Activated CD4-positive, CD25-positive, alpha-beta regulatory T cell (primary cell): Measurements from ENCODE around the gene TREM1.

Experiments used
- DNase-seq, 4 experiments: peaks; one replicate each; lab custom pipeline; 2025; lab: John Stamatoyannopoulos, UW

Gene TREM1

GRCh38 chr6:41294214-41294872 is 7.9 kb upstream of the TREM1 start:
- DNase-seq, result no peak

- no peak for DNase-seq
Measured at GRCh38 chr6:41291717-41292116, 5.2 kb upstream of the TREM1 start.

GRCh38 chr6:41289815-41290214 is 3.3 kb upstream of the TREM1 start:
- no peak for DNase-seq

- DNase-seq, result no peak
Measured at GRCh38 chr6:41288754-41289129, 2.3 kb upstream of the TREM1 start.

- no peak for DNase-seq
Measured at GRCh38 chr6:41288030-41288753, 1.7 kb upstream of the TREM1 start.

- no peak for DNase-seq
Measured at GRCh38 chr6:41284726-41285125, 1.8 kb downstream of the TREM1 start.

GRCh38 chr6:41283600-41283999 is 2.9 kb downstream of the TREM1 start:
- DNase-seq, result no peak

- no peak for DNase-seq
Measured at GRCh38 chr6:41280381-41281057, 6.0 kb downstream of the TREM1 start.

GRCh38 chr6:41278699-41279405 is 7.6 kb downstream of the TREM1 start:
- DNase-seq, result peak in 3 of 4 experiments; percentile 25 to 42 (median 30)

GRCh38 chr6:41277605-41278004 is 8.9 kb downstream of the TREM1 start:
- DNase-seq, result no peak

GRCh38 chr6:41275489-41275888 is 11.0 kb downstream of the TREM1 start:
- DNase-seq, result no peak

- no peak for DNase-seq
Measured at GRCh38 chr6:41274256-41274655, 12.2 kb downstream of the TREM1 start.

- no peak for DNase-seq
Measured at GRCh38 chr6:41273714-41274113, 12.8 kb downstream of the TREM1 start.

GRCh38 chr6:41272591-41273240 is 13.8 kb downstream of the TREM1 start:
- DNase-seq, result peak in 1 of 4 experiments; percentile 2

GRCh38 chr6:41271901-41272395 is 14.5 kb downstream of the TREM1 start:
- DNase-seq, result no peak

- no peak for DNase-seq
Measured at GRCh38 chr6:41269716-41270115, 16.8 kb downstream of the TREM1 start.

GRCh38 chr6:41269166-41269565 is 17.3 kb downstream of the TREM1 start:
- DNase-seq, result no peak

- DNase-seq, result no peak
Measured at GRCh38 chr6:41268478-41268877, 18.0 kb downstream of the TREM1 start.

GRCh38 chr6:41266541-41266940 is 19.9 kb downstream of the TREM1 start:
- no peak for DNase-seq

- no peak for DNase-seq
Measured at GRCh38 chr6:41263267-41263666, 23.2 kb downstream of the TREM1 start.

- DNase-seq, result no peak
Measured at GRCh38 chr6:41262401-41262800, 24.1 kb downstream of the TREM1 start.

GRCh38 chr6:41258196-41258493 is 28.3 kb downstream of the TREM1 start:
- DNase-seq, result no peak
